IPS-15b (cell line): Measurements from ENCODE around the gene FGD4.
A peak's percentile ranks its signal among the peaks of the same experiment; 100 is the strongest.

Source experiments
- H3K27me3 ChIP-seq: one replicate; pipeline ENCODE4 v1.6.1; 2013; ENCODE audit warnings: low read length; ENCODE audit not compliant: control insufficient read depth, insufficient read depth
- H3K36me3 ChIP-seq: one replicate; pipeline ENCODE4 v1.6.1; 2013; ENCODE audit warnings: low read length; ENCODE audit not compliant: control insufficient read depth, insufficient read depth
- H3K4me1 ChIP-seq: one replicate; pipeline ENCODE4 v1.6.1; 2013; ENCODE audit warnings: mild to moderate bottlenecking, low read length; ENCODE audit not compliant: control insufficient read depth, insufficient read depth
- H3K4me3 ChIP-seq: one replicate; pipeline ENCODE4 v1.5.1; 2013; ENCODE audit warnings: low read depth, low read length
- H3K9ac ChIP-seq: one replicate; pipeline ENCODE4 v1.6.1; 2013; ENCODE audit warnings: low read depth, mild to moderate bottlenecking, low read length
- H3K9me3 ChIP-seq: one replicate; pipeline ENCODE4 v1.6.1; 2013; ENCODE audit warnings: mild to moderate bottlenecking, low read length; ENCODE audit not compliant: control insufficient read depth, insufficient read depth

The FGD4 gene

GRCh38 chr12:32413412-32413811 lies 14.1 kb downstream of the FGD4 start:
- no peaks in the 10 kb centered on the region for H3K36me3 ChIP-seq
- no peaks in the 10 kb centered on the region for H3K27me3 ChIP-seq
- no peak overlapping the region for H3K9ac ChIP-seq
- no peak overlapping the region for H3K4me3 ChIP-seq
- peaks cover 2% of the 10 kb centered on the region for H3K4me1 ChIP-seq
- no peaks in the 10 kb centered on the region for H3K9me3 ChIP-seq

DNA sequence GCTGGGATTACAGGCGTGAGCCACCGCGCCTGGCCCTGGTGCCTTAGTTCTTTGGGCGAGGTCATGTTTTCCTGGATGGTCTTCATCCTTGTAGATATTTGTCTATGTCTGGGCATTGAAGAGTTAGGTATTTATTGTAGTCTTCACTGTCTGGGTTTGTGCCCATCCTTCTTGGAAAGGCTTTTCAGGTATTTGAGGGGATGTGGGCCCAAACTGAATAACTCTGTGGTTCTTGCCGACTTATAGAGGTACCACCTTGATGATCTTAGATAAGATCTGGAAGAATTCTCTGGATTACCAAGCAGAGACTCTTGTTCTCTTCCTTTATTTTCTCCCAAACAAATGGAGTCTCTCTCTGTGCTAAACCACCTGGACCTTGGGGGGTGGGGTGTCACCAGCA lies 18.9 kb downstream of the FGD4 start:
- H3K27me3 ChIP-seq = no peaks in the 10 kb centered on the region
- H3K4me1 ChIP-seq = peaks cover 22% of the 10 kb centered on the region
- no peaks in the 10 kb centered on the region for H3K36me3 ChIP-seq
- no peak overlapping the region for H3K4me3 ChIP-seq
- H3K9ac ChIP-seq = no peak overlapping the region
- H3K9me3 ChIP-seq = no peaks in the 10 kb centered on the region

DNA sequence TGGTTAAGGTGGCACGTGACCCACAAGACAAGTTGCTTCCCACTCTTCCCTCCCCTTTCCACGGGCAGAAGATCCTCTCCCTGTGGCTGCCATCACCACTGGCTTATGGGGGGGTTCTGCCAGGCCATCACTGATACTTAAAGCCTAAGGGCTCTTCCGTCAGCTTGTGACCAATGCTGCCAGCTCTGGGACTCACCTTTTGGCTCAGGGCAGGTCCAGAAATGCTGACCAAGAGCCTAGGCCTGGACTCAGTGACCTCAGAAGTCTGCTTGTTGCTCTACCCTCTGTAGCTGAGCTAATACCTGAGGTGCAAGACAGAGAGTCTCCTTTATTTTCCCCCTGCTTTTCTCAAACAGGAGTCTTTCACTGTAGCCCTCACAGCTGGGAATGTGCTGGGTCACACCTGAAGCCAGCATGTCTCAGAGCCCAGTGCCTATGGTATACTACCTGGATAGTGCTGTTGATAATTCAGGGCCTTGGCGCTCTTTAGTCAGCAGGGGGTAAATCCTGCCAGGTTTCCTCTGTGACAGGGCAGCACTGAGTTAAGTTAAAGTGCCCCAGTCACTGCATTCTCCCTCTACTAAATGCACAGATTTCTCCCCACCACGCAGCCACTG lies 19.7 kb downstream of the FGD4 start:
- Histone ChIP-seq H3K4me1 (peaks cover 22% of the 10 kb centered on the region), H3K9ac (peak overlapping the region; percentile 8), H3K36me3 (no peaks in the 10 kb centered on the region)

DNA sequence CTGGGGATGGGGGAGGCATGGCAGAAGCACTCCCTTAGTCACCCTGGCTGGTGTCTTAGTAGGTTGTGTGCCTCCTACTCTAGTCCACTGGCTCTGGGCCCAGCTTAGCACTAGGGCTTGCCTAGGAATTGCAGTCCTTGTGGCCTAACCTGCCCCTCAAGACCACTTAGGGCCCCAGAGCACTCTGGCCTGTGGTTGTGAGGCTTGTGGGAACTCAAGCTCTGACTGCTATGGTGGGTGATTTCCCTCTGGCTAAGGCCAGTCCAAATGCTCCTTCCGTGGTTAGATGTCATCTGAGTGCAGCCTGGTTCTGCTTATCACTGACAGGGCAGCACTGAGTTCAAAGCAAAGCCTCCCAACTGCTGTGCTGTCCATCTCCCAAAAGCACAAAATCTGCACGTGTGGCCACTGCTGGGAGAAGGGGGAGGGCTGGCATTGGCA lies 20.2 kb downstream of the FGD4 start:
- H3K27me3 ChIP-seq = no peaks in the 10 kb centered on the region
- peaks cover 22% of the 10 kb centered on the region for H3K4me1 ChIP-seq
- H3K4me3 ChIP-seq = no peak overlapping the region
- peak overlapping the region; percentile 8 for H3K9ac ChIP-seq
- H3K9me3 ChIP-seq = no peaks in the 10 kb centered on the region
- no peaks in the 10 kb centered on the region for H3K36me3 ChIP-seq

More for the DNA sequence above, 19.7 kb downstream of the FGD4 start:
- Histone ChIP-seq H3K9me3 (no peaks in the 10 kb centered on the region), H3K27me3 (no peaks in the 10 kb centered on the region), H3K4me3 (peak overlapping the region; percentile 6)

DNA sequence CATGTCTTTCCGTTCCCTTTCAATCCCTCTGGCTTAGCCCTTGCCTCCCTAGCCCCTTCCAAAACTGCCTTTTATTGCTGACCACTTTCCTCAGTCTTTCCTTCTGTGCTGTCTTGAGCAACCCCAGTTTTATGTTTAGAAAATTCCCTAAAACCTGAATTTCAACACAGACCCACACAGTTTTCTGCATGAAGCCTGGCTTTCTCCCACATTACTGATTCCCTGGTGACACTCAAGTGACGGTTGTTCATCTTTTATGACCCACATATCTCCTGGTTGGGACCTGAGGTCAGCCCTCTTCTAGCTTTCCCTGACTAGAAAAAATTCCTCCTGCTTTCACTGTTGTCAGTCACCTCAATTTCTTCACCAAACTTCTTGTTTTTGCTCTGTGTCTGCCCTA lies 21.0 kb downstream of the FGD4 start:
- H3K4me1 ChIP-seq = peaks cover 22% of the 10 kb centered on the region
- H3K9me3 ChIP-seq = no peaks in the 10 kb centered on the region
- no peak overlapping the region for H3K9ac ChIP-seq
- no peaks in the 10 kb centered on the region for H3K27me3 ChIP-seq
- no peak overlapping the region for H3K4me3 ChIP-seq
- no peaks in the 10 kb centered on the region for H3K36me3 ChIP-seq

DNA sequence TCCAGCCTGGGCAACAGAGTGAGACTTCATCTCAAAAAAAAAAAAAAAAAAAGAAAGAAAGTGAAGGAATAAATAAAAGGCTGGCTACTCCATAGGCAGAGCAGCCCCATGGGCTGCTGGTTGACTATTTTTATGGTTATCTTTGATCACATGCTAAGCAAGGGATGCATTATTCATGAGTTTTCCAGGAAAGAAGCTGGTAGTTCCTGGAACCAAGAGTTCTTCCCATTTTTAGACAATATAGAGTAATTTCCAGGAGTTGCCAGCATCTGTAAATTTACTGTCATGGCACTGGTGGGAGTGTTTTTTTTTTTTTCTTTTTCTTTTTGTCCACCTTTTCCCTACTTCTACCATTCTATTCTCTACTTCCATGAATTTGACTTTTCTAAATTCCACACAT lies 24.2 kb downstream of the FGD4 start:
- peaks cover 19% of the 10 kb centered on the region for H3K4me1 ChIP-seq
- H3K9ac ChIP-seq = no peak overlapping the region
- H3K9me3 ChIP-seq = no peaks in the 10 kb centered on the region
- H3K36me3 ChIP-seq = no peaks in the 10 kb centered on the region
- H3K4me3 ChIP-seq = no peak overlapping the region
- no peaks in the 10 kb centered on the region for H3K27me3 ChIP-seq

GRCh38 chr12:32431025-32431424 lies 31.7 kb downstream of the FGD4 start:
- no peak overlapping the region for H3K4me3 ChIP-seq
- H3K9me3 ChIP-seq = no peaks in the 10 kb centered on the region

GRCh38 chr12:32435921-32436705 lies 36.8 kb downstream of the FGD4 start:
- H3K9me3 ChIP-seq = no peaks in the 10 kb centered on the region
- peaks cover 6% of the 10 kb centered on the region for H3K4me1 ChIP-seq
- no peaks in the 10 kb centered on the region for H3K36me3 ChIP-seq
- no peaks in the 10 kb centered on the region for H3K27me3 ChIP-seq
- no peak overlapping the region for H3K4me3 ChIP-seq
- H3K9ac ChIP-seq = no peak overlapping the region

More at GRCh38 chr12:32431025-32431424, 31.7 kb downstream of the FGD4 start:
- no peak overlapping the region for H3K9ac ChIP-seq
- H3K27me3 ChIP-seq = no peaks in the 10 kb centered on the region
- no peaks in the 10 kb centered on the region for H3K36me3 ChIP-seq
- H3K4me1 ChIP-seq = peaks cover 11% of the 10 kb centered on the region

- Histone ChIP-seq H3K4me1 (peaks cover 9% of the 10 kb centered on the region), H3K36me3 (no peaks in the 10 kb centered on the region), H3K9ac (no peak overlapping the region), H3K4me3 (no peak overlapping the region), H3K9me3 (no peaks in the 10 kb centered on the region), H3K27me3 (no peaks in the 10 kb centered on the region)
Measured at GRCh38 chr12:32437095-32437515, 37.7 kb downstream of the FGD4 start.

DNA sequence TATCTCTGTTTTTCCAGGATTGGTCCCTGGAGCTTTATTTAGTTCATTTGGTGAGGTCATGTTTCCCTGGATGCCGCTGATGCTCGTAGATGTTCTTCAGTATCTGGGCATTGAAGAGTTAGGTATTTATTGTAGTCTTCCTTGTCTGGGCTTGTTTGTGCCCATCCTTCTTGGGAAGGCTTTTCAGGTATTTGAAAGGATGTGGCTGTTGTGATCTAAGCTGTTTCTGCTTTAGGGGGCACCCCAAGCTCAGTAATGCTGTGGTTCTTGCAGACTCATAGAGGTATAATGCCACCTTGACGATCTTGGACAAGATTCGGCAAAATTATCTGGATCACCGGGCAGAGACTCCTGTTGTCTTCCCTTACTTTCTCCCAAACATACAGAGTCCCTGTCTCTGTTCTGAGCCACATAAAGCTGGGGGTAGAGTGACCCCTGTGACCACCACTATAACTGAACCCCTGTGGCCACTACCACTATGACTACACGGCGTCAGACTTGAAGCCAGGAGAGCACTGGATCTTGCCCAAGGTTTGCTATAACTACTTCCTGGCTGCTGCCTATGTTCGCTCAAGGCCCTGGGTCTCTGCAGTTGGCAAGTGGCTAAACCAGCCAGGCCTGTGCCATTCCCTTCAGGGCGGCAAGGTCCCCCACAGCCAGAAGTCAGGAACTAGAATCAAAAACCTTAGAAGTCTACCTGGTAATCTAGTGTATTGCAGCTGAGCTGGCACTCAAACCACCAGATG lies 40.9 kb downstream of the FGD4 start:
- no peak overlapping the region for H3K4me3 ChIP-seq
- H3K4me1 ChIP-seq = peaks cover 12% of the 10 kb centered on the region
- H3K36me3 ChIP-seq = no peaks in the 10 kb centered on the region
- no peaks in the 10 kb centered on the region for H3K9me3 ChIP-seq
- no peaks in the 10 kb centered on the region for H3K27me3 ChIP-seq
- H3K9ac ChIP-seq = no peak overlapping the region

DNA sequence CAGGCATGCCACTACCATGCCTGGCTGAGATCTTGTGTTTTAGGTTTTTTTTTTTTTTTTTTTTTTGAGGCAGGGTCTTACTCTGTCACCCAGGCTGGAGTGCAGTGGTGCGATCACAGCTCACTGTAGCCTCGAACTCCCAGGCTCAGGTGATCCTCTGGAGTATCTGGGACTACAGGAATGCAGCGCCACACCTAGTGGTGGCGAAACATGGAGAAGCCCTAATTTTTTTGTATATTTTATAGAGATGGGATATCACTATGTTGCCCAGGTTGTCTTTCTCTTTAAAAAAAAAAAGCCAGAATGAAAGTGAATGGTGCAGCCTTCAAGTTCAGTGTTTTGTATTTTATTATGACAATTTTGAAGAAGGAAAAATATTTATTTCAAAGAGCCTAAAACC lies 44.1 kb downstream of the FGD4 start:
- no peak overlapping the region for H3K4me3 ChIP-seq
- H3K4me1 ChIP-seq = peaks cover 28% of the 10 kb centered on the region
- H3K9ac ChIP-seq = no peak overlapping the region
- H3K36me3 ChIP-seq = no peaks in the 10 kb centered on the region
- H3K9me3 ChIP-seq = no peaks in the 10 kb centered on the region
- H3K27me3 ChIP-seq = no peaks in the 10 kb centered on the region
